Endothelial cell of umbilical vein (primary cell): Measurements from ENCODE around the gene IFI44L.

Experiments
- POLR2A ChIP-seq: IDR thresholded peaks from 2 replicates; pipeline ENCODE4 v1.6.1; 2012; ENCODE audit warnings: low read depth, mild to moderate bottlenecking, control low read depth, low read length
- TF ChIP-seq, protein P1 (sequence below), 2 donors: IDR thresholded peaks; 1 replicate in 1 of 2; 2 replicates in 1 of 2; pipeline ENCODE4 v1.5.1; 2011; ENCODE audit warnings: low read length in 2 of 2, mild to moderate bottlenecking in 2 of 2, moderate library complexity in 2 of 2, control low read depth in 1 of 2, inconsistent platforms in 1 of 2, low read depth in 1 of 2; ENCODE audit not compliant: insufficient read depth in 1 of 2; ENCODE audit errors: extremely low read depth in 1 of 2

DNA sequence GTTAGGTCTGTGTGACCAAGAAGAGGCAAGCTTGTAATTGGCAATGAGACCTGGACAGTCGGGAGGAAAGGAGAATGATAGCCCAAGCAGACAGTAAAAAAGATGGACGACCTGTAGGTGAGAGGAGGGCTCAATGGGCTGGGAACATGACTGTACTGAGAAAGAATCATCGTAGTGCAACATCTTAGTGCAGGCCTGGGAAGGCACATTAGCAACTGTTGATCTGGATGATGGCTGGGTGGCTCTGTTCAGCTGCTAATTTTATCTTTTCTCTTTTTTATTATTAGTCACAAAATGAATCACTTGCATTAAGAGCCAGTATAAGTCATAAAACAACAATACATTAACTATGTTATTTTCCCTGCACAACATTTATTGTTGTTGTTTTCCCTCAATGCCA lies 62.2 kb downstream of the IFI44L start:
- TF ChIP-seq, protein P1, sequence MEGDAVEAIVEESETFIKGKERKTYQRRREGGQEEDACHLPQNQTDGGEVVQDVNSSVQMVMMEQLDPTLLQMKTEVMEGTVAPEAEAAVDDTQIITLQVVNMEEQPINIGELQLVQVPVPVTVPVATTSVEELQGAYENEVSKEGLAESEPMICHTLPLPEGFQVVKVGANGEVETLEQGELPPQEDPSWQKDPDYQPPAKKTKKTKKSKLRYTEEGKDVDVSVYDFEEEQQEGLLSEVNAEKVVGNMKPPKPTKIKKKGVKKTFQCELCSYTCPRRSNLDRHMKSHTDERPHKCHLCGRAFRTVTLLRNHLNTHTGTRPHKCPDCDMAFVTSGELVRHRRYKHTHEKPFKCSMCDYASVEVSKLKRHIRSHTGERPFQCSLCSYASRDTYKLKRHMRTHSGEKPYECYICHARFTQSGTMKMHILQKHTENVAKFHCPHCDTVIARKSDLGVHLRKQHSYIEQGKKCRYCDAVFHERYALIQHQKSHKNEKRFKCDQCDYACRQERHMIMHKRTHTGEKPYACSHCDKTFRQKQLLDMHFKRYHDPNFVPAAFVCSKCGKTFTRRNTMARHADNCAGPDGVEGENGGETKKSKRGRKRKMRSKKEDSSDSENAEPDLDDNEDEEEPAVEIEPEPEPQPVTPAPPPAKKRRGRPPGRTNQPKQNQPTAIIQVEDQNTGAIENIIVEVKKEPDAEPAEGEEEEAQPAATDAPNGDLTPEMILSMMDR (IDR thresholded peaks at IDR 0.05; ENCODE audit: extremely low read depth in 1 of 2, insufficient read depth in 1 of 2, low read depth in 1 of 2, low read length in 2 of 2) = no peak
- TF ChIP-seq POLR2A = no peak
